Activated CD4-positive, alpha-beta T cell treated with anti-CD3 and anti-CD28 coated beads, Interleukin-10, Interleukin-2, amounts not matched to agents 100 ng/mL and 50 ng/mL, durations not matched to agents 16 hours and 8 hours (primary cell): ENCODE measurements around the gene TMEM229A.
"Not testable (repeated sequence)": the region's sequence is repeated elsewhere in the genome, so short reads cannot be mapped to it uniquely, and the experiment has no call there.

Source experiments
- DNase-seq: peaks from one replicate; pipeline ENCODE4 v3.0.0-alpha.2; 2020

The TMEM229A gene

DNA sequence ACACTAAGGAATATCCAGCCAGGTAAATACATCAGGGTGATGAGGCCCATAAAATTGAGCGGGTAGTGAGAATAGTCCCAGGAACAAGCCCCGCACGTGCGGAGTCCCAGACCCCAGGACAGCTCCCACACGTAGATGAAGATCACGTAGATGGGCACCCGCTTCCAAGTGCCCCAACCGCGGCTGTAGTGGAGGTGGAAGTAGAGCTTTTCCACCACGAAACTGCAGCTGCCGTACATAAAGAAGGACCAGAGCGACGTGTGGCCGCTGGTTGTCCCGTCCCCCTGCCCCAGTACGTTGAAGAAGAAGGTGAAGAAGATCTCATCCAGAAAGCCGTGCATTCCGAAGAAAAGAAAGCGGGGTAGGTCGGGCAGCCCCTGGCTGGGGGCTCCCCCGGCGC lies 948 bp downstream of the TMEM229A start:
- DNase-seq: no peak

DNA sequence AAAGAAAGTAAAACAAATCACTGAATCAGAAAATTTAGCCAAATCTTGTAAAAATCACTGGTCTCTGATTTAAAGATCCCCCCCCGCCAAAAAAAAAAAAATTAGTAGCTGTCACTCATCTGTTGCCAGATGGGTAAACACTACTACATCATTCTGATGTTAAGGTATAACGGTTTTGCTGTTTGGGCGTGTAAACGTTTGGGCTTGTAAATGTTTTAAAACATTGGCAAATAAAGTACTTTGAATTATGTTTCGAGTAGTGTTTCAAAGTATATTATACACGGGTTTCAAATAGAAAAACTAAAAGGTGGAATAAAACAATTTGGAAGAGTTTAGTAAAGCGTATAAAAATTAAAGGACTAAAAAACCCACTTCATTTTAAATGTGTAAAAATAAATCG lies 1.5 kb downstream of the TMEM229A start:
- no peak for DNase-seq

DNA sequence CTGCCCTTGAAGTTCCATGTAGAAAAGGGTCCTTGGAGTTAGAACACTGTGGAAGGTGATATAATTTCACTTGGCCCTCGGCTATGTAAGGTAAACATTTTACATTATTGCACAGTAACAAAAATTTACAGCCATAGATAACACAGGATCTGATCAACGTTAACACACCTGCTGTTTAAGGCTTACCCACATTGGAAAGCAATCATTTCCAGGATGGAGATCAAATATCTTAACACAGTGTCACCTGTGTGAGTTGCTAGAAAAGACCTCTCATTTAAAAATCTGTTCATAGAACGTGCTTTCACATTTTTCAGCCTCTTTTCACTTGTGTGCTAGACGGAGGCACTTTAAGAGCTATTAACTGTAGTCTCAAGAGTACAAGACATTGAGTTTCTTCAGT lies 1.9 kb downstream of the TMEM229A start:
- no peak for DNase-seq

DNA sequence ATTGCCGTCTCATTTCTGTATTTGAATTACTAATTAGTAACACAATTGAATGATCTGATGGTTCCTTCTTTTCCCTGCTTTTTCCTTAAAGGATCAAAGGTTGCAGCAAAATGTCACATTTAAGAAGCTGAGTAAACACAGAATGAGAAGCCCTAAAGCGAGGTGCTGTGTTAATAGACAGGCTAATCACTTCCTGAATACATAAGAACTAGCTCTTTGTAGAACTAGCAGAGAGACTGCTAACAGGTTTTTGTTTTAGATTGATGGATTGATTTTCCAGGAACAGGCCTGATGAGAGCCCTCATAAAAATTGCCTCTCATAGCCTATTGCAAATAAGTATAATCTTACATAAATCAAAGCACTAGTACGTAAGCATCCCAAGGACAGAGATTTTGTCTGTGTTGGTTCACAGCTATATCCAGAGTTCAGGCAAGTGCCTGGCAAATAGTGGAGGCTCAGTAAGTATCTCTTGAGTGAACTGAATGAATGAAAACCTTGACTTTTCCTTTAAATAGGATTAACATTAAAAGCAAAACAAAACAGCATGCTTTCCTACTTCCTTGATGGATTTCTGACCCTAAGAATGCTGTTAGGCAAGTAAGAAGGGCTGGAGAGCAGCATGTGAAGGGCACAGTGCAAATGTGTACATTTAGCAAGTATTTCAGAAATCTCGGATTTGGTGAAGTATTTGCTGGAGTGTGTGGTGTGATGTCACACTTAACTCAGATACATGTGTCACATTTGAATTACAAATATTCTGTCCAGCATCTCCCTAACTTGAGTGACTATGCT lies 3.3 kb downstream of the TMEM229A start:
- DNase-seq: no peak

DNA sequence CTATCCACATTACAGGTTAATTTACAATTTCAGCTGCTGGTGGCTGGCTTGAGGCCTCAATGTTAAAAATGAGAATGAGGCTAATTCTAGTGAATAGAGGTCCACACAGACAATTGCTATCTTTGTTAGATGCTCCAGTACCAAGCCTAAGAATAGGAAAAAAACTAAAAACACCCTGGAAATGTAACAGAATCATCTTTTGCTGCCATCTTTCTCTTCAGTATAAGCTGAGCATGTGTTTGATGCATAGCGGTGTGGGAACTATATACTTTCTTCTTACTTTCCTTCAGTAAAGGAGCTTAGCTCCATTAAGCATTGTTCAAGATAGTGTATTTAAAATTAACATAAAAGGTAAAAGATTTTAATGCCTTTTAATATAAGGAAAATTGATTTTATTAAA lies 5.6 kb downstream of the TMEM229A start:
- DNase-seq: no peak

DNA sequence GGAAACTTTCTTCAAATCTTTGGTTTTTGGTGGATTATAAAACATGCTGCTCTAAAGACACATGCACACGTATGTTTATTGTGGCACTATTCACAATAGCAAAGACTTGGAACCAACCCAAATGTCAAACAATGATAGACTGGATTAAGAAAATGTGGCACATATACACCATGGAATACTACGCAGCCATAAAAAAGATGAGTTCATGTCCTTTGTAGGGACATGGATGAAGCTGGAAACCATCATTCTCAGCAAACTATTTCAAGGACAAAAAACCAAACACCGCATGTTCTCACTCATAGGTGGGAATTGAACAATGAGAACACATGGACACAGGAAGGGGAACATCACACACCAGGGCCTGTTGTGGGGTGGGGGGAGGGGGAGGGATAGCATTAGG lies 8.5 kb downstream of the TMEM229A start:
- not testable (repeated sequence) for DNase-seq

DNA sequence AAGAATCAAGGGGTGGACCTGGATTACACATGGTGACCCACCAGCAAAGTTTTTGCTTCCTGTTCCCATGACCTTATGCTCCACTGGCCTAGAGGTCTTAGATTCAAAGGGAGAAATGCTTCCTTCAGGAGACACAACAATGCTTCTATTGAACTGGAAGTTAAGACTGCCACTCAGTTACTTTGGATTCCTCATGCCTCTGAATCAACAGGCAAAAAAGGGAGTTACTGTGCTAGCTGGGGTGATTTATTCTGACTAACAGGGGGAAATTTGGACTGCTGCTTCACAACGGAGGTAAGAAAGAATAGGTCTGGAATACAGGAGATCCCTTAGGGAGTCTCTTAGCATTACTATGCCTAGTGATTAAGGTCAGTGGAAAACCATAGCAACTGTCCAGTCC lies 10.3 kb downstream of the TMEM229A start:
- no peak for DNase-seq

DNA sequence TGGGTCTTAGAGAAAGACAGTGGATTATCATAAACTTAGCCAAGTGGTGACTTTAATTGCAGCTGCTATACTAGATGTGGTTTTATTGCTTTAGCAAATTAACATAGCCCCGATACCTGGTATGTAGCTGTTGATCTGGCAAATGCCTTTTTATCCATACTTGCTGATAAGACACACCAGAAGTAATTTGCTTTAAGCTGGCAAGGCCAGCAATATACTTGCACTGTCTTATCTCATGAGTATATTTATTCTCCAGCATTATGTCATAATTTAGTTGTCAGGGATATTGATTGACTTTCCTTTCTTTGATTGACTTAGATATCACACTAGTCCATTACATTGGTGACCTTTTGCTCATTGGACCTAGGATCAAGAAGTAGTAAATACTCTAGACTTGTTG lies 12.8 kb downstream of the TMEM229A start:
- no peak for DNase-seq

DNA sequence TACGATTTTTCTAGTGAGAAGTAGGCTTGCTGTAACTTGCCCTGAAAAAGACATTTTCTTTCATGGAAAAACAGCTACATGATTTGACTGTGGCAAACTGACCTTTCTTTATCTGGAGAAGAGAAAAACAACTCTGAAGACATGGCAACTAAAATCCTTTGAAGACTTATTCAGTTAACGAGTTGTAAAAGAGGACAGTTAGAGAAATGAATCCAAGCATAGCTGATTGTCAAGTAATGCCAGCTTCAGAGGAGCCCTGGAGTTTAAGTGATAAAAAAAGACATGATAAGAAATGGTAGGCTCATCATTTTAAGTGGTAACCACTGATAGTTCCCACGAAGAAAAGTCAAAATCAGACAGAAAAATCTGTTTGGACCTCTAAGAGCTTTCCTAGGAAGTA lies 19.6 kb downstream of the TMEM229A start:
- no peak for DNase-seq

DNA sequence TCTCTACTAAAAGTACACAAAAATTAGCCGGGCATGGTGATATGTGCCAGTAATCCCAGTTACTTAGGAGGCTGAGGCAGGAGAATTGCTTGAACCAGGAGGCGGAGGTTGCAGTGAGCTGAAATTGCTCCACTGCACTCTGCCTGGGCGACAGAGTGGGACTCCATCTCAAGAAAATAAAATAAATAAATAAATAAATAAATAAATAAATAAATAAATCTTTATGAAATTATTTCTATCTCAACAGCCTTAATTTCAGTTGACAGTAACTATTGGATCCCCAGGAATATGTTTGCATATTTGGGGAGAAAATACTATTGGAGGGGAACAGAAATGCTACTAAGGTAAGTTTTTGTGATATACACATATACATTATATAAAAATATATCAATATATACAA lies 20.0 kb downstream of the TMEM229A start:
- DNase-seq: no peak

DNA sequence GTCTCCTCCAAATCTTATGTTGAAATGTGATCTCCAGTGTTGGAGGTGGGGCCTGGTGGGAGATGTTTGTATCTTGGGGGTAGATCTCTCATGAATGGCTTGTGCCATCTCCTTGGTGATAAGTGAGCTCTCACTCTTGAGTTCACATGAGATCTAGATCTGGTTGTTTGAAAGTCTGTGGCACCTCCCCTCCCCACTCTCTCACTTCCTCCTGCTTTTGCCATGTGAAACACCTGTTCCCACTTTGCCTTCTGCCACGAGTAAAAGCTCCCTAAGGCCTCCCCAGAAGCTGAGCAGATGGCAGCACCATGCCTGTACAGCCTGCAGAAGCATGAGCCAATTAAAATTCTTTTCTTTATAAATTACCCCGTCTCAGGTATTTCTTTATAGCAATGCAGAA lies 23.5 kb downstream of the TMEM229A start:
- DNase-seq: no peak

DNA sequence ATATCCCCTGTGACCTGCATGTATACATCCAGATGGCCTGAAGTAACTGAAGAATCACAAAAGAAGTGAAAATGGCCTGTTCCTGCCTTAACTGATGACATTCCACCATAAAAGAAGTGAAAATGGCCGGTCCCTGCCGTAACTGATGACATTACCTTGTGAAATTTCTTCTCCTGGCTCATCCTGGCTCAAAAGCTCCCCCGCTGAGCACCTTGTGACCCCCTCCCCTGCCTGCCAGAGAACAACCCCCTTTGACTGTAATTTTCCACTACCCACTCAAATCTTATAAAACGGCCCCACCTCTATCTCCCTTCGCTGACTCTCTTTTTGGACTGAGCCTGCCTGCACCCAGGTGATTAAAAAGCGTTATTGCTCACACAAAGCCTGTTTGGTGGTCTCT lies 24.6 kb downstream of the TMEM229A start:
- DNase-seq: not testable (repeated sequence)

DNA sequence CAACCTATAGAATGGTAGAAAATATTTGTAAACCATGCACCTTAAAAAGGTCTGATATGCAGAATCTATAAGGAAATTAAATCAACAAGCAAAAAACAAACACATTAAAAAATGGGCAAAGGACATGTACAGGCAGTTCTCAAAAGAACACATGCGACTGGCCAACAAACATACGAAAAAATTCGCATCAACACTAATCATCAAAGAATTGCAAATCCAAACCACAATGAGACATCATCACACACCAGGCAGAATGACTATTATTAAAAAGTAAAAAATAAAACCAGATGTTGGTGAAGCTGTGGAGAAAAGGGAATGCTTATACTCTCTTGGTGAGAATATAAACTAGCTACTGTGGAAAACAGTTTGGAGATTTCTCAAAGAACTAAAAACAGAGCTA lies 33.2 kb downstream of the TMEM229A start:
- no peak for DNase-seq

DNA sequence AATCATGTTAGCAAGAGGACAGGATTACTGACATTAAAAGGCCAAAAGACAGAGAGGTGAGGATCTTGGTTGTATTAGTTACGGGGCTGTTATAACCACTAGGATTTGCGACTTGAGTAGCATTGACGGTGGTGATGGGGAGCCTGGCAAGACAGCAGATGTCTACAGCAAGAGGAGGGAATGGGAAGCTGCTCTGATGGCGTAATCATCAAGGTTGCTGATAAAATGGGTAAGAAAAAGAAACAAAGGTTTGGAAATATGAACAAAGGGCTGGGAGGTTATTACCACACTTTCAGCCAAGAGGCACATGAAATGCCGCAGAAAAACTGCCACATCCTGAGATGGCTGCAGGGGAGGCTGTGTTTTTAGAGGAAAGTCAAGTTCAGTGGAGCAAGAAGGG lies 33.9 kb downstream of the TMEM229A start:
- DNase-seq: no peak

DNA sequence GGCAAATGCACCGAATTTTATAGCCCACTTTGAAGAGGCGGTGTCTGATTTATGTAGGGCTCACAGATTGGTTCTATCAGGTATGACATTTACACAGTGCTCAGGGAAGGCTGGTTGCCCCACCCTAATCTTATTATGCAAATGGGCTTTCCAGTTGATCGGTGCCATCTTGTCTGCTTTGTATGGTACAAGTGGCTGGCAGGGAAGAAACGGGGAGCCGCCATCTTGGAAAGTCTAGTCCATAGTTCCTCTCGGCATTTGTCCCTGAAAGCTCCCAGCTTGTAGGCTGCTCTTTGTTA lies 36.6 kb downstream of the TMEM229A start:
- DNase-seq: no peak

DNA sequence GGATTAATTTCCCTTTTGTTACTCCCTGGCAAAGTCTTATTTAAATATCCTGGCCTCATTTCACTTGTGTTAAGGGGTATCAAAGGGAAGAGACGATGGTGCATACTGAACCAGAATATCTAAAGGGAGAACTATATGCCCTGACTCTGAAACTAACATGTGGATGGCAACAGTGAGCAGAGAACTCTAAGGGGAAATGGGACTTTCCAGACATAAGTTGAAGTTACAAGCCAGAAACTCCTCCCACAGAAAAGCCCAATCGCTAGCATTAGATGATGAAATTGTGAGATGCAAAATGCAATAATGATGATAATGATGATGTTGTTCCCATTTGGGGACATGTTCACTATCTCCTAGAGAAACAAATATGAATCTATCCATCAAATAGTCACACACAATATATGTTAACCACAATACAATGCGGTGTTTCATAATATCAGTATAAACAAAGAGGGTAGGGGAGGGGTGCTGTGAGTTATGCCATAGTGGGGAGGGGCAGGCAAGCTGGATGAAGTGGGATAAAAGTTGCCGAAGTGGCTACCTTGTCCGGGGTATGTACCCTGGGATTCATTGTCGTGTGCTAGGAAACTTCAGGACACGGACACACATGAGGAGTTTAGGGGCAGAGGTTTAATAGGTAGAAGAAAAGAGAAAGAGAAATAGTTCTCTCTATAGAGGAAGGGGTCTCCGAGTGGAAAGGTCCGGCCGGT lies 37.1 kb downstream of the TMEM229A start:
- DNase-seq: no peak

DNA sequence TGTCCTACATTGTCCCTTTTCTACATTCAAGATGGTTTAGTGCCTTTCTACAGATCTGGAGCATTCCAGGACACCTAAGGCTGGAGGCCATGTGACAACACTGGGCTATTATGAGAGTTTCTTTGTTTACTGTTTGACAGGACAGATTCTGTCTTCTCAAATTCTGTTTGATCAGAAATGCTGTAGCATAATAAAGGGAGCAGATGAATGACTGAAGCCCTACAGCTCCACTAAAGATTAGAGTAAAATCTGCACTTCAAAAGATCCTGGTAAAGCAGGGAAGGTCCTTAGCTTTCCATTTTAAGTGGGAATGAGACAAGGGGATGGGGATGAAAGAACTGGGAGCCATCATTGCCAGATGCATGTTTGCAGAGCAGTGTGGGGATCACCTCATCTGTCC lies 38.4 kb downstream of the TMEM229A start:
- DNase-seq: no peak

DNA sequence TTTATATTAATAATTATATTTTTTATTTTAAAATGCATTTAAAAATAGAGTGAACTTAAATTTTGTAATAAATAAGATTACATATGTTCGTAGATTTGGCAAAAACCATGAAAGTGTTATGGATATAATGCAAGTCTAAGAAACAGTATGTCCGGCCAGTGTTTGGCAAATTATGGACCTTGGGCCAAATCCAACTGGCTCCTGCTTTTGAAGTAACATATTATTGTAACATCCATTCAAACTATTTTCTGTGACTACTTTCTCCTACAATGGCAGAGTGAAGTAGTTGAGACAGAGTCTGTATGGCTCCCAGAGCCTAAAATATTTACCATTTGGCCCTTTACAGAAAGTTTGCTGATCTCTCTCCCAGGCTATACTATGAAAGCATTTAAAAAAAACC lies 38.9 kb downstream of the TMEM229A start:
- DNase-seq: no peak

DNA sequence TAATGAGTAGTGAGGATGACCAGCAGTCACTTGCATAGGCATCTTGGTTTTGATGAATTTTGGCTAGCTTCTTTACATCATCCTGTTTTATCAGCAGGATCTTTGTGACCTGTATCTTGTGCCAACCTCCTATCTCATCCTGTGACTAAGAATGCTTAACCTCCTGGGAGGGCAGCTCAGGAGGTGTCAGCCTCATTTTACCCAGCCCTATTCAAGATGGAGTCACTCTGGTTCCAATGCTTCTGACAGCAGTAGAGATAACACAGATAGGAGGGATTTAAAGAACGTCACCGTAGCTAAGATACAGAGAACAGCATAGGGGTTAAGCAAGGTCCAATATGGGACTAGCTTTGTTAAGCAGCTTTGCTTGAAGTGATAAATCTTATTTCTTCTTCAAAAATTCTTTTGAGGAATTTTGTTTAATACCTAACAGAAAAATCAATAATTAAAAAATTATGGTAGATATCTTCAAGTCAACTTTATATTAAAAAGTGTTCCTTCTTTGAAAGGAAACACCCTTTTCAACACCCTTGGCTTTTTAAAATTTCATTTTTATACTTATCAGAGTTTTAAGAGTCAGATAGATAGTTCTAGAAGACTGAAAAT lies 39.9 kb downstream of the TMEM229A start:
- DNase-seq: no peak

DNA sequence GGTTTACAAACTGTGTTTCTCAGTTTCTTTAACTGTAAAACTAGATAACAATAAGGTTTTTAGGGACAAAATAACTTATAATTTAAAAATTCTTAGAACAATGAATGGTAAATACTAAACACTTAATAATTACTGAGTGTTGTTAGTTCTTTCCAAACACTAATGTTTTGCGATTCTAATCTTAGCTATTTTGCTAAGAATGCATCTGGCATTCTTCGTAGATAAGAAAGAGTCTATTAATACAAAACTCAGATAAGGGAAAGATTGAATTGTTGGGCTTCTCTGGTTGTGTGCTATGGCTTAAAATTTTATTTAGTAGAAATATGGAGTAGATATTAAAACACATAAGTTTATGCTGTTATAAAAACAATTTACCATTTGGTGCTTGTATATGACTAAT lies 45.4 kb downstream of the TMEM229A start:
- no peak for DNase-seq
